Subcutaneous adipose tissue (tissue), 4 donors: ENCODE data around the gene TMEM178A. TPM values are rescaled to one million over a fixed set of nuclear protein-coding genes. Genes with fewer than 3 reads are reported as not detected.

ENCODE experiments used
- total RNA-seq, 4 donors: library from RNA; depleted of rRNA; stranded (reverse); fragments of >200 nt; gene quantifications; one replicate each; pipeline ENCODE4 v1.1.0, GENCODE V29; 2016
- TF ChIP-seq, protein P1 (sequence below): fragments of 450-650 bp; IDR thresholded peaks from one replicate; pipeline ENCODE4 v1.5.1; 2016; ENCODE audit warnings: low read depth, mild to moderate bottlenecking, control low read depth, antibody characterized with exemption, moderate library complexity

The TMEM178A gene
- total RNA-seq, 4 donors from 2014 or later: 2.5 to 6.2 (median 4.0) TPM

DNA sequence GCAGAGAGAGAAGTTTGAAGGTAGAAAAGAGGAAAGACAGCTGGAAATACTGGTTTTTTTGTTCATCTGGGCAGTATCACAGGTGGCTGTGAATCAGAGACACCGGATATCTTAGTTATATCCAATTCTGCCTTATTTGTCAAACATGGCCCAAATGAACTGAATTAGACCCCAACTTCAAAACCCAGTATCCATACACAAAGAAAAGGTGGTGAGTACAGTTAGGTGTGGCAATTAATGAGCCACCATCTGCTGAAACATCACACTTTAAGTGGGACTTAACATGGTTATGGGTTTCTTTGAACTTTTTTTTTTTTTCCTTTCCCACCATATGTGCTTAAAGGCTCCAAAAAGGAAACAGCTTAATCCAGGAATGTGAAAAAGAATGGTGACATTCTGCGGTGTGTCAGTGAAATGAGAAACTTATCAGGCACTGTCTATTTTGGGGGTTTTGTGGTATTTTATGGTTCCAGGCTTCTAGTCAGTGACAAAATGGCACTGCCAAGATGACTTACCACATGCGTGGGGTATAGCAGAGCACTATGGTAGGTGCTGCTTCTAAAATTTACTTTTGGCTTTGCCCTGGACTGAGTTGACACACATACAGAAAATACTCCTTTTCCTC lies 5.0 kb upstream of the TMEM178A start:
- TF ChIP-seq, protein P1, sequence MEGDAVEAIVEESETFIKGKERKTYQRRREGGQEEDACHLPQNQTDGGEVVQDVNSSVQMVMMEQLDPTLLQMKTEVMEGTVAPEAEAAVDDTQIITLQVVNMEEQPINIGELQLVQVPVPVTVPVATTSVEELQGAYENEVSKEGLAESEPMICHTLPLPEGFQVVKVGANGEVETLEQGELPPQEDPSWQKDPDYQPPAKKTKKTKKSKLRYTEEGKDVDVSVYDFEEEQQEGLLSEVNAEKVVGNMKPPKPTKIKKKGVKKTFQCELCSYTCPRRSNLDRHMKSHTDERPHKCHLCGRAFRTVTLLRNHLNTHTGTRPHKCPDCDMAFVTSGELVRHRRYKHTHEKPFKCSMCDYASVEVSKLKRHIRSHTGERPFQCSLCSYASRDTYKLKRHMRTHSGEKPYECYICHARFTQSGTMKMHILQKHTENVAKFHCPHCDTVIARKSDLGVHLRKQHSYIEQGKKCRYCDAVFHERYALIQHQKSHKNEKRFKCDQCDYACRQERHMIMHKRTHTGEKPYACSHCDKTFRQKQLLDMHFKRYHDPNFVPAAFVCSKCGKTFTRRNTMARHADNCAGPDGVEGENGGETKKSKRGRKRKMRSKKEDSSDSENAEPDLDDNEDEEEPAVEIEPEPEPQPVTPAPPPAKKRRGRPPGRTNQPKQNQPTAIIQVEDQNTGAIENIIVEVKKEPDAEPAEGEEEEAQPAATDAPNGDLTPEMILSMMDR: no peak

DNA sequence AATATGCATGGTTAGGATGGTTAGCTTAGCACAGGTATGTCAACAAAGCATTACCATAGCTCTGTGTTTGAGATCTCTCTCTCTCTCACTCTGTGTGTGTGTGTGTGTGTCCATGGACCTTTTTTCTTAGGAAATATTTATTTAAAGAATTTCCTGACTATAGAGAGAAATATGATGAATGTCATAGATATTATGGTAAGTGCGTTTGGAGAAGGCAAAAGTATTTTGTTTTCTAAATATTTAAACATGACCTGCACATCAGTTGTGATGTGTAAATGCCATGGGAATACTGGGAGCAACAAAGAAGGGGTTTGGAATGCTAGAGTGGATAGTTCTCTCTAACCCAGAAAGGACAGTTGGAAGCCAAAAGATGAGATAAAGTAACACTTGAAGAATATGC lies 3.9 kb upstream of the TMEM178A start:
- TF ChIP-seq, protein P1: no peak

DNA sequence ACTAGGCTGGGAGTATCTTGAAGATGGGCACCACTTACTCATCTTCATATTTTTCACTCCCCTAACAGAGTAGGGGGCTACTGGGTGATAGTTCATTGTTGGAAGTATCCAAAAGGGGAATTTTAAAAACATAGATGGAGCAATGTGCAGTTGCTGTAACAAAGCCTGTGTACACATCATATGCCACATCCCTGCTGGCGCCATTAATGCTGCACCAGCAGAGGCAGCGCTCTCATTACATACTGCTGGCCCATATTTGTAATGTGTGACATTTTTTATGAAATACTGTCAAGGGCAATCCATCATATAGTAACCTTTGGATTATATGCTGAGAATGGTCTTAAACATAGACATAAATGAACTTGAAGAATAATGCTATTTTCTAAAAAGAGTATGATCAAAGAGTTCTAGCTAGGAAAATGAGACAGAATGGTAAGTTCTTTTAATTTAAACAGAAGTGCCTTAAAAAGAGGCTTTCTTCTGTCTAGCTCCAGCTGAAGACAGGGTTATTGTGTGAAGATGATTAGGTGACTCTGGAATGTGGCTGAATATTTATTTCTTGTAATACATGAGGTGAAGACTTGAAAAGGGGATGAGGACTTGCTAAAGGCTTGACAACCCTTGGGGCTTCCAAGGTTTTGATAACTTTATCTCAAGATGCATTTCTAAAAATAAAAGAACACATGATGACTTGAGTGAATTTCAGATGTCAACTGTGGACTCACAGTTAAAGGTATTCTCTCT lies 2.4 kb upstream of the TMEM178A start:
- TF ChIP-seq, protein P1: no peak

DNA sequence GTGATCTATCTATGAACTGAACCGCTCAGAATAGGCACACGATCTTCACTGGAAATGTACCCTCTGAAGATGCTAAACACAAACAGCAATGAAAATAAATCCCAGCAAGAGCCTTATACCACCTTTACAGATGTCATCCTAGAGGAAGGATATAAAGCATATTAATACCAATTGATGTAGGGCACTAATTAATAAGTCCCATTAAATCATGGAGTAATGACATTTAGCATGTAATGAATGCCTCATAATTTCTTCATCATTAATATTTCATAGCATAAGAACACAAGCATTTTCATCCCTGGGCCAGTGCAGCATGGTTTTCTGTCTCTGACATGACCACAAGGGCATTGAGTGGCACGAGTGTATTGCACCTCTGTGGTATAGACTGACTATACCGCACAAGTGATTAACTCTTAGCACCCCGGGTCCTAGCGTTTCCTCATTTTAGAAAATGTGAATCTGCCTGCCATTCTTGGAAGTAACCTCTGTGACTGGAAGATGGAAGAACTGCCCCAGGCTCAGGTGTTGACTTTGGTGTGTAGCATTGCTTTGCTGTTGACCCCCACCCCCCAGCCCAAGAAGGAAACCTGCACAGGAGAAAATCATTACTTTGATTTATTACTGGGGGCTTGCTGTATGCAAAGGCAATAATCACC lies 1.4 kb upstream of the TMEM178A start:
- TF ChIP-seq, protein P1: no peak

DNA sequence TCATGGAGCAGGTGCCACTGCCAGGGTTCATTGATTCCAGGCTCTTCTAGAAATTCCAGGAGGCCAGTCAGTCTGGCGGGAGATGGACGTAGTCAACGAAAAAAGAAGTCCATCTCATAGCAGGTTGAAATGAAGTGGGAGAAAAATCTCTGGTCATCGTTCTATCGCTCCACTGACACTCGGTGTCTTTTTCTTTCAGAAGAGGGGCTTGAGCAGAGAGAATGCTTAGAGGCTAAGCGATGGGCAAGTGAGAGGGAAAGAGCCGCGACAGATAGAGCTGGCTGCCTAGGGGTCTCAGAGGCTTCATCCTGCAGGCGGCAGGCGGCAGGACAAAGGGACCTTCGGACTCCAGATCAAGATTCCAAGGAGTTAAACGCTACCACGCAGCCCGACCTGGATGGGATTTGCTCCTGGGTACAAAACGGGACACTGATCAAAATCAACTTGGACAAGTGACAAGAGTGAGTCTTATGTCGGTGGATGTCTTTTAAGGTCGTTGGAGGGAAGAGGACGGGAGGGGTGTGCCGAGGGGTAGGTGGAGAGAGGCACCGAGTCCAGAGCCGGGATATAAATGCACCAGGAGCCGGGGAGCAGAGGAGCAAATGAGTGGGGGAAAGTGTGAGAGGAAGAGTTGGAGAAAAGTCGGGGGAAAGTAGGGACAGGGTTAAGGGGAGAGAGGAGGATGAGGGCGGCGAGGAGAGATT lies 677 bp upstream of the TMEM178A start:
- TF ChIP-seq, protein P1: no peak

DNA sequence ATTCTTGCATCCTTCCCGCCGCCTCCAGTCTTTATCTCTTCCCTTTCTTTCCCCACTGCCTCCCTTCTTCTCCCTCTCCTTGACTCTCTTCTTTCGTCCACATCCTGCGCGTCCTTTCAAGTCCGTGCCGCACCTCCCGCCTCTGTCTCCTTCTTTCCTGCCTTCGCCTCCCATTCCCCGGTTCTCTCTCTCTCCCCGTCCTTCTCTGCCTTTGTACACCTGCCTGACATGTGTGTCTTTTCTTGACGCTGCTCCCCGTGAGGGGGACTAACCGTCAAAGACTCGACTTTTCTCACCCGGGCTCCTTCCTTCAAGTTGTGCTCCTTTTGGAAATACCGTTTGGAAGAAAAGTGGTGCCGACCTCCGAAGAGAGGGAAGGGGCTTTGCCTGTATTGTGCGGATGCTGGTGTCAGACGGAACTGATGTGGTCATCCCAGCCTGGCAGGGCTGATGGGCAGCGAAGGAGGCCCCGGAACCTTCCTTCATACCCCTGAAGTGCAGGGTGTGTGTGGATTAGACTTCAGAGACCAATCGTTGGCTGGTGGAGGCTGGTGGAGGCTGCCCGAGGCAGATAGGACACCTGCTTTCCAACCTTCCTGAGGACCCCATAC lies 879 bp downstream of the TMEM178A start:
- TF ChIP-seq, protein P1: no peak
